ENCODE results near the gene MGAT2.
"Not testable (repeated sequence)": the region's sequence is repeated elsewhere in the genome, so short reads cannot be mapped to it uniquely, and the experiment has no call there.

MGAT2 gene

GRCh38 chr14:49612671-49613070 is 7.9 kb upstream of the MGAT2 start:
- no peak for DNase-seq

- no peak for DNase-seq
Measured at GRCh38 chr14:49614196-49614595, 6.4 kb upstream of the MGAT2 start.

- peak; percentile 51 for DNase-seq
Measured at GRCh38 chr14:49615776-49616175, 4.8 kb upstream of the MGAT2 start.

- DNase-seq = no peak
Measured at GRCh38 chr14:49617852-49618519, 2.6 kb upstream of the MGAT2 start.

- not testable (repeated sequence) for DNase-seq
Measured at GRCh38 chr14:49619273-49619672, 1.3 kb upstream of the MGAT2 start.

- no peak for DNase-seq
Measured at GRCh38 chr14:49619730-49620129, 869 bp upstream of the MGAT2 start.

GRCh38 chr14:49621114-49621881 is 699 bp downstream of the MGAT2 start:
- DNase-seq = no peak

- DNase-seq = no peak
Measured at GRCh38 chr14:49622022-49622607, 1.5 kb downstream of the MGAT2 start.

GRCh38 chr14:49623387-49623786 is 2.8 kb downstream of the MGAT2 start:
- no peak for DNase-seq

- peak; percentile 38 for DNase-seq
Measured at GRCh38 chr14:49623941-49624839, 3.6 kb downstream of the MGAT2 start.

GRCh38 chr14:49633640-49634546 is 13.3 kb downstream of the MGAT2 start:
- peak; percentile 92 for DNase-seq

GRCh38 chr14:49634547-49635334 is 14.1 kb downstream of the MGAT2 start, which contains the start of gene DNAAF2:
Gene DNAAF2, minus strand, starts transcription at chr14:49635244. Its CDS starts 95 bp downstream, at chr14:49635149.
- DNase-seq = peak; percentile 45

- peak; percentile 75 for DNase-seq
Measured at GRCh38 chr14:49636866-49637265, 16.3 kb downstream of the MGAT2 start.

- no peak for DNase-seq
Measured at GRCh38 chr14:49637534-49638078, 17.0 kb downstream of the MGAT2 start.

- DNase-seq = no peak
Measured at GRCh38 chr14:49640540-49641417, 20.2 kb downstream of the MGAT2 start.

- DNase-seq = peak; percentile 36
Measured at GRCh38 chr14:49641697-49642129, 21.1 kb downstream of the MGAT2 start.

- no peak for DNase-seq
Measured at GRCh38 chr14:49642163-49642562, 21.6 kb downstream of the MGAT2 start.

GRCh38 chr14:49653508-49653907 is 32.9 kb downstream of the MGAT2 start:
- no peak for DNase-seq

GRCh38 chr14:49654511-49654910 is 33.9 kb downstream of the MGAT2 start:
- DNase-seq = no peak
